Measurements from ENCODE around the gene PLAC8.

DNA sequence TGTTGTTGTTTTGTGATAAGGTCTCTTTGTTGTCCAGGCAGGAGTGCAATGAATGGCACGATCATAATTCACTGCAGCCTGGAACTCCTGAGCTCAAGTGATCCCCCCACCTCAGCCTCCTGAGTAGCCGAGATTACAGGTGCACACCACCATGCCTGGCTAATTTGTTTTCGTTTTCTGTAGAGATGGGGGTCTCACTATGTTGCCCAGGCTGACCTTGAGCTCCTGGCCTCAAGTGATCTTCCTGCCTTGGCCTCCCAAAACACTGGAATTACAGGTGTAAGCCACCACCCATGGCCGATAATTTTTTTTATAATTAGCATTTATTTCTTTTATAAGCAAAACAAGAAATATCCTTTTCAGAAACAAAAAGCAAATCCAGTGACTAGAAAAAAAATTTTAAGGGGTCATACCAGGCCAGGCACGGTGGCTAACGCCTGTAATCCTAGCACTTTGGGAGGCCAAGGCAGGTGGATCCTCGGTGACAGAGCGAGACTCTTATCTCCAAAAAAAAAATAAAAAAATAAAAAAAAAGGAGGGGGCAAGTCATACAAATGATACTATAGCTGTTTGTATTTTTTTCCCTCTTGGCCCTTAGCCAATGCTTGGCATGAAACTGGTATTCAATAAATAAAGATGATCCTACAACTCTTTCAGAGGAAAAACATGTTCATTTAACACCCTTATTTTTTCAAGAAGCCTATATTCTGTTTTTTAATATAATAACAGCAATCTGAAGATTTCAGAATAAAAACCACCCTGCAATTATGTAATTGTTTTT lies 3.4 kb downstream of the PLAC8 start:
- TF ChIP-seq, protein P1, sequence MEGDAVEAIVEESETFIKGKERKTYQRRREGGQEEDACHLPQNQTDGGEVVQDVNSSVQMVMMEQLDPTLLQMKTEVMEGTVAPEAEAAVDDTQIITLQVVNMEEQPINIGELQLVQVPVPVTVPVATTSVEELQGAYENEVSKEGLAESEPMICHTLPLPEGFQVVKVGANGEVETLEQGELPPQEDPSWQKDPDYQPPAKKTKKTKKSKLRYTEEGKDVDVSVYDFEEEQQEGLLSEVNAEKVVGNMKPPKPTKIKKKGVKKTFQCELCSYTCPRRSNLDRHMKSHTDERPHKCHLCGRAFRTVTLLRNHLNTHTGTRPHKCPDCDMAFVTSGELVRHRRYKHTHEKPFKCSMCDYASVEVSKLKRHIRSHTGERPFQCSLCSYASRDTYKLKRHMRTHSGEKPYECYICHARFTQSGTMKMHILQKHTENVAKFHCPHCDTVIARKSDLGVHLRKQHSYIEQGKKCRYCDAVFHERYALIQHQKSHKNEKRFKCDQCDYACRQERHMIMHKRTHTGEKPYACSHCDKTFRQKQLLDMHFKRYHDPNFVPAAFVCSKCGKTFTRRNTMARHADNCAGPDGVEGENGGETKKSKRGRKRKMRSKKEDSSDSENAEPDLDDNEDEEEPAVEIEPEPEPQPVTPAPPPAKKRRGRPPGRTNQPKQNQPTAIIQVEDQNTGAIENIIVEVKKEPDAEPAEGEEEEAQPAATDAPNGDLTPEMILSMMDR (IDR thresholded peaks at IDR 0.05), result no peak
- TF ChIP-seq POLR2A (IDR thresholded peaks at IDR 0.05), result no peak

Measured in right lobe of liver (tissue), 4 donors.